ENCODE data around the gene IRF6. TPM values are rescaled to one million over a fixed set of nuclear protein-coding genes. Genes with fewer than 3 reads are reported as not detected.

Gene IRF6
- total RNA-seq, 1 experiment from 2014 or later, result 27.3 TPM

DNA sequence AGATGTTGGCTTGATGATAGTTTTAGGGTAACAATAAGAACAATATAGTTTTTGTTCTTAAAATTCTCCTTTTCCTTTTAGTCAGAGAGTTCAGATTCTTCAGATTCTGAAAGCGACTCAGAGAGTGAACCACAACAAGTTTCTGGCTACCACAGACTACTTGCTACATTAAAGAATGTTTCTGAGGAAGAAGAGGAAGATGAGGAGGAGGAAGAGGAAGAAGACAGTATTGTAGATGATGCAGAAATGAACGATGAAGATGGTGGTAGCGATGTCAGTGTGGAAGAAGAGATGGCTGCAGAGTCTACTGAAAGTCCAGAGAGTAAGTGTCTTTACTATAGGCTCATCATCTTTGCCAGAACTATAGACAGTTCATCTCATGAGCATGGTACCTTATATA lies 24.8 kb upstream of the IRF6 start:
- Mint-ChIP-seq H3K9me3 (ENCODE audit: unreplicated experiment) (no peaks in the 10 kb centered on the region), H3K27ac (ENCODE audit: unreplicated experiment) (no peak overlapping the region), H3K4me3 (ENCODE audit: unreplicated experiment) (no peak overlapping the region), H3K36me3 (ENCODE audit: insufficient read depth, unreplicated experiment) (peaks cover 47% of the 10 kb centered on the region), H3K27me3 (ENCODE audit: insufficient read depth, unreplicated experiment) (no peaks in the 10 kb centered on the region), H3K4me1 (ENCODE audit: low read depth, unreplicated experiment) (peaks cover 17% of the 10 kb centered on the region)
- H3K9me3 ChIP-seq, result no peaks in the 10 kb centered on the region
- H3K27me3 ChIP-seq (replicated peaks; ENCODE audit: control insufficient read depth, insufficient read depth, low read length), result no peaks in the 10 kb centered on the region
- peaks cover 13% of the 10 kb centered on the region for H3K4me1 ChIP-seq
- TF ChIP-seq, protein P1, sequence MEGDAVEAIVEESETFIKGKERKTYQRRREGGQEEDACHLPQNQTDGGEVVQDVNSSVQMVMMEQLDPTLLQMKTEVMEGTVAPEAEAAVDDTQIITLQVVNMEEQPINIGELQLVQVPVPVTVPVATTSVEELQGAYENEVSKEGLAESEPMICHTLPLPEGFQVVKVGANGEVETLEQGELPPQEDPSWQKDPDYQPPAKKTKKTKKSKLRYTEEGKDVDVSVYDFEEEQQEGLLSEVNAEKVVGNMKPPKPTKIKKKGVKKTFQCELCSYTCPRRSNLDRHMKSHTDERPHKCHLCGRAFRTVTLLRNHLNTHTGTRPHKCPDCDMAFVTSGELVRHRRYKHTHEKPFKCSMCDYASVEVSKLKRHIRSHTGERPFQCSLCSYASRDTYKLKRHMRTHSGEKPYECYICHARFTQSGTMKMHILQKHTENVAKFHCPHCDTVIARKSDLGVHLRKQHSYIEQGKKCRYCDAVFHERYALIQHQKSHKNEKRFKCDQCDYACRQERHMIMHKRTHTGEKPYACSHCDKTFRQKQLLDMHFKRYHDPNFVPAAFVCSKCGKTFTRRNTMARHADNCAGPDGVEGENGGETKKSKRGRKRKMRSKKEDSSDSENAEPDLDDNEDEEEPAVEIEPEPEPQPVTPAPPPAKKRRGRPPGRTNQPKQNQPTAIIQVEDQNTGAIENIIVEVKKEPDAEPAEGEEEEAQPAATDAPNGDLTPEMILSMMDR (IDR thresholded peaks at IDR 0.05; ENCODE audit: insufficient read depth in 1 of 2, low read depth in 1 of 2, low read length in 1 of 2, severe bottlenecking in 1 of 2, unreplicated experiment in 1 of 2), result no peak
- ChIA-PET CTCF (no interaction called here), POLR2A (no interaction called here)
- BruUV-seq (replicated peaks), result no TSS peak
- no peaks in the 10 kb centered on the region; the same call in 1 of the 2 replicates for H3K36me3 ChIP-seq (ENCODE audit: control insufficient read depth, insufficient read depth, low read length)
- no peak for DNase-seq
- intact Hi-C loops (cut with micrococcal nuclease; ENCODE audit: unreplicated experiment), result no loop called here
- no peak overlapping the region for H3K4me3 ChIP-seq (ENCODE audit: low read depth, low read length)

DNA sequence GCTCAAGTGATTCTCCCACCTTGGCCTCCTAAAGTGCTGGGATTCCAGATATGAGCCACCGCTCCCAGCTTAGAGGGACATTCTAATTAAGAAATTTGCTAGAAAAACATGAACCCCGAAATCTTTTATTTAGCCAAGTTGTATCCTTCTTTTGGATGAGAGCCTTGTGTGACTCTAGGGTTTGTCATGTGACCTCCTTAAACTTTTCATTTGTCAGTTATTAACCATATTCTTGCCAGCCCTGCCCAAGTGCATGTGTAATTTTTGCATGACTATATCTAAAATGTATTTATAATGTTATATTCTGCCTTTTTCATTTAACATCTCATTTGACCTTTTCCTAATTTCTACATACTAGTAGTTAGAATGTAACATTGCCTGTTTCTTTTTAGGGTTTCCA lies 23.8 kb upstream of the IRF6 start:
- CTCF ChIA-PET, result no interaction called here
- H3K4me3 ChIP-seq (ENCODE audit: low read depth, low read length), result no peak overlapping the region

DNA sequence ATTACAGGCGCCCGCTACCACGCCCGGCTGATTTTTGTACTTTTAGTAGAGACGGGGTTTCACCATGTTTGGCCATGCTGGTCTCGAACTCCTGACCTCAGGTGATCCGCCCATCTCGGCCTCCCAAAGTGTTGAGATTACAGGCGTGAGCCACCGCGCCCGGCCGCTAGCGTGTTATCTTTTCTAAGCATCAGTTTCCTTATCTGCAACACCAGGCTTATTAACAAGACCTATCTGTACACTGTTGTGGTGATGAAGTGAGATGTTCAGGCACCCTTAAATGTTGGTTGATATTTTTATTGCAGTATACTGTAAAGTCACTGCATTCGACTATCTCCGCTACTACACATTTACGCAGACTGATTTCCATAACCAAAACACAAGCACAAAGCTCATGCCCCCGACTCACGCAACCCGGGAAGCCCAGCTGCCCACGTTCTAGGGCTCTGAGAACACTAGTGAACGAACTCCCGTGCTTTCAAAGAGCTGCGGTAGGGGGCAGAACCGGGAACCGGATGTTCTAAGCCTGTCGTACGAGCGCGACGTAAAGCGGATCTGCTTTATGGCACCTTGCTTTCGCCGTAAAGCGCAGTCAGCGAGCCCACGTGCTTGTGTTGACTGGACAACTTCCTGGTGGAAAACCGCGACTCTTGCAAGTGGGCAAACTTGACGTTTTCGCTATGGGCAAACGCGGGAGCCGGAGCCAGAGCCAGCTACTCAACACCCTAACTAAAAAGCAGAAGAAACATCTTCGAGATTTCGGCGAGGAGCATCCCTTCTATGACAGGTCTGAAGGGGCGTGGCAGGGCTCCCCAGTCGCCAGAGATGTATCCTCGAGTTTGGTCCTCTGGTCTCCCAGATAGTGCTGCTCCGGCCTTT lies 21.7 kb upstream of the IRF6 start, which contains the start of gene UTP25:
Gene UTP25 (plus strand): TSS at position 589 of the 879 bp plus-strand sequence. CDS start 92 bp downstream, at position 681.
- Histone ChIP-seq H3K9me3 (no peaks in the 10 kb centered on the region), H3K4me3 (ENCODE audit: low read depth, low read length) (peak within 1 kb of the TSS; percentile 92), H3K27me3 (replicated peaks; ENCODE audit: control insufficient read depth, insufficient read depth, low read length) (no peaks in the 10 kb centered on the region), H3K4me1 (peaks cover 17% of the 10 kb centered on the region), H3K36me3 (ENCODE audit: control insufficient read depth, insufficient read depth, low read length) (no peaks in the 10 kb centered on the region)
- Mint-ChIP-seq H3K4me1 (ENCODE audit: low read depth, unreplicated experiment) (peaks cover 29% of the 10 kb centered on the region), H3K36me3 (ENCODE audit: insufficient read depth, unreplicated experiment) (peaks cover 22% of the 10 kb centered on the region), H3K9me3 (ENCODE audit: unreplicated experiment) (no peaks in the 10 kb centered on the region), H3K4me3 (ENCODE audit: unreplicated experiment) (peak within 1 kb of the TSS; percentile 83), H3K27me3 (ENCODE audit: insufficient read depth, unreplicated experiment) (peaks cover 2% of the 10 kb centered on the region), H3K27ac (ENCODE audit: unreplicated experiment) (peak within 1 kb of the TSS; percentile 94)
- ChIA-PET POLR2A (interaction anchor here (0.5 to 1.7 kb wide), 3 partner anchors 17 to 43 kb away, joined by 4 to 20 read pairs (median 8); partner anchors contain the start of genes C1orf74 and IRF6), CTCF (interaction anchor here (0.6 to 1.1 kb wide), 5 partner anchors 19 to 79 kb away, joined by 3 to 5 read pairs (median 3); partner anchors contain the start of gene IRF6)
- TF ChIP-seq, protein P1 (IDR thresholded peaks at IDR 0.05; ENCODE audit: insufficient read depth in 1 of 2, low read depth in 1 of 2, low read length in 1 of 2, severe bottlenecking in 1 of 2, unreplicated experiment in 1 of 2), result peak; percentile 61 to 83
- BruUV-seq (replicated peaks), result TSS peak; percentile 84
- intact Hi-C loops (cut with micrococcal nuclease; ENCODE audit: unreplicated experiment), result loop anchor here (1.0 to 5.0 kb wide), 3 partner anchors 21 to 270 kb away; partner anchors contain the start of genes C1orf74 and IRF6
- DNase-seq, result peak; percentile 94 to 96

More for the DNA sequence above, 23.8 kb upstream of the IRF6 start:
- Mint-ChIP-seq H3K4me3 (ENCODE audit: unreplicated experiment) (peak overlapping the region; percentile 83), H3K36me3 (ENCODE audit: insufficient read depth, unreplicated experiment) (peaks cover 41% of the 10 kb centered on the region), H3K27me3 (ENCODE audit: insufficient read depth, unreplicated experiment) (no peaks in the 10 kb centered on the region), H3K27ac (ENCODE audit: unreplicated experiment) (no peak overlapping the region), H3K9me3 (ENCODE audit: unreplicated experiment) (no peaks in the 10 kb centered on the region), H3K4me1 (ENCODE audit: low read depth, unreplicated experiment) (peaks cover 24% of the 10 kb centered on the region)
- intact Hi-C loops (cut with micrococcal nuclease; ENCODE audit: unreplicated experiment), result loop anchor here (5.0 kb wide), 1 partner anchor 268 kb away; no protein-coding TSS in a partner anchor
- Histone ChIP-seq H3K36me3 (ENCODE audit: control insufficient read depth, insufficient read depth, low read length) (no peaks in the 10 kb centered on the region), H3K9me3 (no peaks in the 10 kb centered on the region), H3K4me1 (peaks cover 17% of the 10 kb centered on the region), H3K27me3 (replicated peaks; ENCODE audit: control insufficient read depth, insufficient read depth, low read length) (no peaks in the 10 kb centered on the region)
- TF ChIP-seq, protein P1 (IDR thresholded peaks at IDR 0.05; ENCODE audit: insufficient read depth in 1 of 2, low read depth in 1 of 2, low read length in 1 of 2, severe bottlenecking in 1 of 2, unreplicated experiment in 1 of 2), result no peak
- BruUV-seq (replicated peaks), result no TSS peak
- POLR2A ChIA-PET, result no interaction called here
- DNase-seq, result no peak
